Esophagus squamous epithelium (tissue), 4 donors: ENCODE results near the gene SUDS3.

Source experiments
- CTCF ChIP-seq, 6 experiments: fragments of 450-650 bp in 4 of 6; fragments of 200-600 bp in 2 of 6; sonication (generic) in 2 of 6; IDR thresholded peaks; one replicate each; pipeline ENCODE4 v1.5.1; 2016 to 2019; ENCODE audit warnings: antibody characterized with exemption in 6 of 6, mild to moderate bottlenecking in 4 of 6, moderate library complexity in 4 of 6
- POLR2A ChIP-seq, 4 donors: fragments of 450-650 bp; IDR thresholded peaks; one replicate each; pipeline ENCODE4 v1.6.1; 2017; ENCODE audit warnings: antibody characterized with exemption in 4 of 4, mild to moderate bottlenecking in 4 of 4, moderate library complexity in 3 of 4

DNA sequence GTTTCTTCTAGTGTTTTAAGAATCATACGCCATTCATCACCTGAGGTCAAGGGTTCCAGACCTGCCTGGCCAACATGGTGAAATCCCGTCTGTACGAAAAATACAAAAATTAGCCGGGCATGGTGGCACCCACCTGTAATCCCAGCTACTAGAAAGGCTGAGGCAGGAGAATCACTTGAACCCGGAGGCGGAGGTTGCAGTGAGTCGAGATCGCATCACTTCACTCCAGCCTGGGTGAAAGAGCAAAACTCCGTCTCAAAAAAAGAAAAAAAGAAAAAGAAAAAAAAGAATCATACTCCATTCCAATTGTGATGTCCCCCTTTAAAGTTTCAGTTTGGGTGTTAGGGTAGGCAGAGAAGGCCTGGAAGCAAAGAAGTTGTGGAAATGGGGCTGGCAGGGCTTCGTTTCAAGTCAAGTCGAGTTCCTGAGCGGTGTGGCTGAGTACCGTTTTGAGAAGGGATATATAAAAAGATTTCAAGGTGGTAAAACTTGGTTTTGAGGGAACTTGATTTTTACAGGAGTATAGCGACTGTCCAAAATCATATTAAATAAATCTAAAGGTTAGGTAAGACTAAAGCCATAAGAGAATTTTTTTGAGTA, 2.1 kb upstream of the SUDS3 start:
- TF ChIP-seq CTCF (IDR thresholded peaks at IDR 0.05) = no peak
- no peak for TF ChIP-seq POLR2A (IDR thresholded peaks at IDR 0.05)
